GM12874 (cell line): ENCODE measurements around the gene TMPO.

Experiments
- CTCF ChIP-seq: IDR thresholded peaks from 2 replicates; pipeline ENCODE4 v1.5.1; 2011; ENCODE audit warnings: low read depth, mild to moderate bottlenecking, control low read depth, low read length, moderate library complexity; ENCODE audit not compliant: insufficient read depth

Gene TMPO

GRCh38 chr12:98549371-98550110, 34.2 kb downstream of the TMPO start:
- TF ChIP-seq CTCF, result no peak

- TF ChIP-seq CTCF, result no peak
Measured at GRCh38 chr12:98551787-98552186, 36.4 kb downstream of the TMPO start.

GRCh38 chr12:98559666-98560065, 44.3 kb downstream of the TMPO start:
- no peak for TF ChIP-seq CTCF

DNA sequence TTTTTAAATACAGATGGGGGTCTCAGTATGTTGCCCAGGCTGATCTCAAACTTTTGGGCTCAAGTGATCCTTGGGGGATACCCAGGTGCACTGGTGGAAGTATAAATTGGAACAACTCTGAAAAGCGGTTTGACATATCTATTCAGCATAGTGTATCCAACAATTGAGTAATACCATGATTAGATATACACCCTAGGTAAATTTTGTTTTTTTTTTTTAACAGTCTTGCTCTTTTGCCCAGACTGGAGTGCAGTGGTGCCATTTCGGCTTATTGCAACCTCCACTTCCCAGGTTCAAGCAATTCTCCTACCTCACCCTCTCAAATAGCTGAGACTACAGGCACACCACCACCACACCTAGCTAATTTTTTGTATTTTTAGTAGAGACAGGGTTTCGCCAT, 46.5 kb downstream of the TMPO start:
- no peak for TF ChIP-seq CTCF

DNA sequence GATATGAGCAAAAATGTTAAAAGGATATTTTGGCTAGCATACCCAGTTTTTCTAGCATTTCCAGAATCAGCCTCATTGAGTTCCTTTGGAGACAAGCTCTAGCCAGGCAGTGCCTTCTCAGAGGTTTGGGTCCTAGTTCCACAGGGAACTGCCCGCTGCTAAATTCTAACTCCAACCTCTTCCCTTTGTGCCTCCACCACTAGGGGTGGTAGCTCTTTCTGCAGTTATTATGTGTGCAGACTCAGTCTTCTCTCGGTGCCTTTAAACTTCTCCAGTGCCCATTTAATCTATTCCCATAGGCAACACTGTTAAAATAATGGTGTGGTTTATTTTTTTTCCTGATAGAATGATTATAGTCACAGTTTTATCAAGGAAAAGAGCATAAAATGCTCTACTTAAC, 56.6 kb downstream of the TMPO start:
- TF ChIP-seq CTCF, result peak; percentile 44

GRCh38 chr12:98574110-98574509, 58.7 kb downstream of the TMPO start:
- TF ChIP-seq CTCF, result no peak

GRCh38 chr12:98575013-98575412, 59.6 kb downstream of the TMPO start:
- no peak for TF ChIP-seq CTCF

DNA sequence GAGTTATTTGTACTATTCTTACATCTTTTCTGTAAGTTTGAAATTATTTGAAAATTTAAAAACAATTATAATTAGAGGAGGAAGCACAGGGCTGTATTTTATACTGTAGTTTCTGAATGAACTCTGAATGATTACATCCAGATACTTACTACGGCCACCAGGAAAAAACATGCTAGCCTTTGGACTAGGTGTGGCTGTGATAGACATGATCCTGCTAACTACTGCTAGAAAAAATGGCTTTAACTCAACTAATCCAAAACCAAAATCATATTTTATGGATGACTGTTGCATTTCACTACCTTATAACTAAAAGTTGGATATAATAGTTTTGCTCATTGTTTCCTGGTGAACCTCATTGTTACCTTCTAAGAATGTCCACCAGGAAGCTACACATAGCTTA, 63.0 kb downstream of the TMPO start:
- no peak for TF ChIP-seq CTCF
